GM11168 (cell line): ENCODE data around the gene UGT1A10.

Source experiments
- in situ Hi-C: fragments of 300-500 bp; cut with MboI; formaldehyde crosslinking; loops from one replicate; pipeline ENCODE4 v1.12.0; 2022; ENCODE audit warnings: low sequenced_read_pairs; ENCODE audit not compliant: unreplicated experiment

UGT1A10 gene

DNA sequence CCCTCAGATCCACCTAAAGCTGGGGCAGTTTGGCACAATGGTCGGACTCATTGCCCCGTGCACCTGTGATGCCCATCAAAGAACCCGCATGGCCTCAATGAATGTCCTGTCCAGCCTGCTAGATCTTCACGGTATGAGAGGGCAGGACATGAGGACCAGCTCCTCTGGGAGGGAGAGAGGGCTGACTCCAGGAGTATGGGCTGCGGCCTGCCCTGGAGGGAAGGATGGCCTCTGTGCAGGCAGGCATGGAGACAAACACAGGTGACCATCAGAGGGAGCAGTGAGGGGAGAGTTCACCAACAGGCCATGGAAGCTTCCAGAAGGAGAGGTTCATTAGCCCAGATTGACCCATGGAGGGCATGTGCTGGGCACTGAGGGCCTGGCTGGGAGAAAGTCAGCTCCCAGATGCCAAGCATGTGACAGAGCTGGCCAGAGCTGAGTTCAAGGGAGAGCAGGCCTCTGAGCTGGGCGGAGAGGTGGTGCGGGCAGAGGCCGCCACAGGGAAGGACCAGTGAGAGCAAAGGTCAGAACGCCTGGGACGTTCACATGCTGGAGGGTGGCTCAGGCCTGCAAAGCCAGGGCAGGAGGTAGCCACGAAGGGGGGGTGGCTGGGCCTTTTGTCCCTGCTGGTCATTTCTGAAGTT, 181.9 kb downstream of the UGT1A10 start:
- in situ Hi-C loops, result no loop called here

- in situ Hi-C loops, result no loop called here
Observed at GRCh38 chr2:233818639-233819621, 182.7 kb downstream of the UGT1A10 start.

GRCh38 chr2:233819884-233820773, 183.9 kb downstream of the UGT1A10 start:
- in situ Hi-C loops, result no loop called here

DNA sequence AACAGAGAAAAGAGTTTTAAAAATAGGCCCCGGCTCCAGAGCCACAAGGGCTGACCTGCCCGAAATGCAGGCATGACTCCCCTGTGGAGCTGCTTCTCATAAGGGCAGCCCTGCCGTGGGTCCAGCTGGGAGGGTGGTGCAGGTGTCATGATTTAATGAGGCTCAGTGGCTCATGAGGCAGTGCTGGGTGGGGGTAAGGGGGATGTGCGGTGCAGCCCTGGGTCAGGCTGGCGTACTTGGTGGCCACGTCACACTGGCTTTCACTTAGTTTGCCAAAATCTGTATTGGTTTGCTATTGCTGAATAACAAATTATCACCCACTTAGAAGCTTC, 184.5 kb downstream of the UGT1A10 start:
- in situ Hi-C loops, result no loop called here

GRCh38 chr2:233821196-233821595, 184.9 kb downstream of the UGT1A10 start:
- in situ Hi-C loops, result no loop called here

DNA sequence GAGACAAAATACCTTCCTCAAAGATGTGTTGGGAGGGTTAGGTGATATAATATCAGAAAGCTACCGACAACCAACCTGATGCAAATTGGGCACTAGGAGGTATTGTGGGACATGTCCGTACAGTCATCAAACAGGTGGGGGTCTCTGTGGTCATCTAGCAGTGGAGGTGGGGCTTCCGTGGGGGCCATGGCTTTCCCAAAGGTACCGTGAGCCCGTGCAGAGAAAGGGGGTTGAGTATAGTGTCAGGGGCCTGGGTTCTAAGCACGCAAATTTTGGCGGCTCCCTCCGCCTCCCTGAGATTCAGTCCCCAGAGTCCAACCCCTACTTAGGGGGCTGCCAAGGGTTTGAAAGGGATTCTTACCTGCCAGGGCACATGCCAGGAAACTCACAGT, 185.5 kb downstream of the UGT1A10 start:
- in situ Hi-C loops, result no loop called here

GRCh38 chr2:233822101-233822771, 186.0 kb downstream of the UGT1A10 start:
- in situ Hi-C loops, result no loop called here
